PC-9 (cell line): Measurements from ENCODE around the gene TMEM272. TPM values are rescaled to one million over a fixed set of nuclear protein-coding genes. Genes with fewer than 3 reads are reported as not detected.

ENCODE experiments used
- BruUV-seq: library from RNA; stranded (reverse); fragments of 400-500 nt; replicated peaks from 2 replicates; lab custom pipeline; 2021; lab: Mats Ljungman, UMichigan
- CTCF ChIA-PET: fragments of 300-600 bp; sonication (Branson Sonifier 250); formaldehyde crosslinking; loops from one replicate; lab custom pipeline; 2022; ENCODE audit warnings: antibody characterized with exemption; lab: Charles Lee
- POLR2A ChIA-PET: fragments of 300-600 bp; sonication (Branson Sonifier 250); formaldehyde crosslinking; loops from one replicate; lab custom pipeline; 2022; ENCODE audit warnings: antibody characterized with exemption; ENCODE audit not compliant: unreplicated experiment; lab: Charles Lee
- DNase-seq, 2 experiments: peaks; one replicate each; pipeline versions ENCODE4 v3.0.0 to v3.0.0-alpha.2; 2015 to 2022; ENCODE audit warnings: mixed read lengths in 1 of 2
- H2AFZ ChIP-seq: fragments of 200-600 bp; sonication (generic); 2 replicates; pipeline ENCODE4 v1.8.1; 2017; ENCODE audit warnings: antibody characterized with exemption
- H3F3A ChIP-seq: fragments of 200-600 bp; sonication (generic); 2 replicates; pipeline ENCODE4 v1.8.1; 2017; ENCODE audit warnings: antibody characterized with exemption, mild to moderate bottlenecking, low read depth; ENCODE audit not compliant: insufficient read depth
- H3K27ac ChIP-seq: fragments of 200-600 bp; sonication (generic); 2 replicates; pipeline ENCODE4 v1.6.1; 2016; ENCODE audit warnings: mixed run types
- H3K27me3 ChIP-seq: fragments of 200-600 bp; sonication (generic); 2 replicates; pipeline ENCODE4 v1.6.1; 2016; ENCODE audit warnings: low read depth, mixed run types; ENCODE audit not compliant: insufficient read depth
- H3K36me3 ChIP-seq: fragments of 200-600 bp; sonication (generic); 2 replicates; pipeline ENCODE4 v1.6.1; 2016; ENCODE audit warnings: low read depth, mixed run types
- H3K4me1 ChIP-seq: fragments of 200-600 bp; sonication (generic); replicated peaks from 2 replicates; pipeline ENCODE4 v1.6.1; 2016; ENCODE audit warnings: mixed run types; ENCODE audit not compliant: insufficient read depth
- H3K4me2 ChIP-seq: fragments of 200-600 bp; sonication (generic); 2 replicates; pipeline ENCODE4 v1.6.1; 2017; ENCODE audit warnings: mixed run types
- H3K4me3 ChIP-seq: fragments of 200-600 bp; sonication (generic); 2 replicates; pipeline ENCODE4 v1.6.1; 2016; ENCODE audit warnings: mixed run types
- H3K79me2 ChIP-seq: fragments of 200-600 bp; sonication (generic); 2 replicates; pipeline ENCODE4 v1.6.1; 2017; ENCODE audit warnings: low read depth, mixed run types
- H3K9me2 ChIP-seq: fragments of 200-600 bp; sonication (generic); 2 replicates; pipeline ENCODE4 v1.8.1; 2017; ENCODE audit warnings: mild to moderate bottlenecking; ENCODE audit not compliant: insufficient read depth
- H3K9me3 ChIP-seq: fragments of 200-600 bp; sonication (generic); 2 replicates; pipeline ENCODE4 v1.8.1; 2016; ENCODE audit warnings: low read depth; ENCODE audit not compliant: insufficient read depth
- H4K20me1 ChIP-seq: fragments of 200-600 bp; sonication (generic); 2 replicates; pipeline ENCODE4 v1.8.1; 2017; ENCODE audit not compliant: insufficient read depth
- EZH2 ChIP-seq: fragments of 200-600 bp; sonication (generic); IDR thresholded peaks from 2 replicates; pipeline ENCODE4 v1.8.0; 2017; ENCODE audit warnings: antibody characterized with exemption, low read depth
- intact Hi-C: fragments of 100-400 bp; cut with micrococcal nuclease; formaldehyde crosslinking; loops from one replicate; pipeline ENCODE4 v1.10.0; 2022; ENCODE audit not compliant: unreplicated experiment
- total RNA-seq: library from RNA; stranded (reverse); gene quantifications from 2 replicates; pipeline ENCODE4 v1.2.3, GENCODE V29; 2021
- TF ChIP-seq, protein P1 (sequence below): fragments of 200-600 bp; sonication (generic); conservative IDR thresholded peaks from 2 replicates; pipeline ENCODE4 v1.6.1; 2017; ENCODE audit warnings: mixed run types, antibody characterized with exemption, mild to moderate bottlenecking, moderate library complexity

TMEM272 gene
- total RNA-seq, 1 experiment from 2014 or later = not detected

DNA sequence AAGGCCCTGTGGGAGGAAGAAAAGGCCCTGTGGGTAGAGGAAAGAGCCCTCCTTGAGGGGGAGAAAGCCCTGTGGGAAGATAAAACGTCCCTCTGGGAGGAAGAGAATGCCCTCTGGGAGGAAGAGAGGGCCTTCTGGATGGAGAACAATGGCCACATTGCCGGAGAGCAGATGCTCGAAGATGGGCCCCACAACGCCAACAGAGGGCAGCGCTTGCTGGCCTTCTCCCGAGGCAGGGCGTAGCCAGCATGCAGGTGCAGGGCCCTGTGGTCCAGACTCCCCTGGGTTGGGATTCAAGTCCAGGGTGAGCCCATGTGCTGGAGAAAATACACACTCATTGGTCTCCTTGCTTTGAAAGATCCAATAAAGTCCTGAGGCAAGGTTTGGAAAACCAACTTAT lies 20.9 kb upstream of the TMEM272 start:
- Histone ChIP-seq H3K9me2 (no peaks in the 10 kb centered on the region), H3K4me2 (no peak overlapping the region), H3K36me3 (no peaks in the 10 kb centered on the region), H2AFZ (no peak overlapping the region), H4K20me1 (no peaks in the 10 kb centered on the region), H3K27ac (no peak overlapping the region), H3K4me3 (no peak overlapping the region), H3K9me3 (no peaks in the 10 kb centered on the region), H3K4me1 (no peaks in the 10 kb centered on the region), H3F3A (no peaks in the 10 kb centered on the region), H3K27me3 (peaks cover 56% of the 10 kb centered on the region), H3K79me2 (no peaks in the 10 kb centered on the region)
- no peak for DNase-seq
- POLR2A ChIA-PET = no interaction called here
- CTCF ChIA-PET = no interaction called here
- intact Hi-C loops = no loop called here
- BruUV-seq = no TSS peak
- no peak for TF ChIP-seq EZH2
- TF ChIP-seq, protein P1, sequence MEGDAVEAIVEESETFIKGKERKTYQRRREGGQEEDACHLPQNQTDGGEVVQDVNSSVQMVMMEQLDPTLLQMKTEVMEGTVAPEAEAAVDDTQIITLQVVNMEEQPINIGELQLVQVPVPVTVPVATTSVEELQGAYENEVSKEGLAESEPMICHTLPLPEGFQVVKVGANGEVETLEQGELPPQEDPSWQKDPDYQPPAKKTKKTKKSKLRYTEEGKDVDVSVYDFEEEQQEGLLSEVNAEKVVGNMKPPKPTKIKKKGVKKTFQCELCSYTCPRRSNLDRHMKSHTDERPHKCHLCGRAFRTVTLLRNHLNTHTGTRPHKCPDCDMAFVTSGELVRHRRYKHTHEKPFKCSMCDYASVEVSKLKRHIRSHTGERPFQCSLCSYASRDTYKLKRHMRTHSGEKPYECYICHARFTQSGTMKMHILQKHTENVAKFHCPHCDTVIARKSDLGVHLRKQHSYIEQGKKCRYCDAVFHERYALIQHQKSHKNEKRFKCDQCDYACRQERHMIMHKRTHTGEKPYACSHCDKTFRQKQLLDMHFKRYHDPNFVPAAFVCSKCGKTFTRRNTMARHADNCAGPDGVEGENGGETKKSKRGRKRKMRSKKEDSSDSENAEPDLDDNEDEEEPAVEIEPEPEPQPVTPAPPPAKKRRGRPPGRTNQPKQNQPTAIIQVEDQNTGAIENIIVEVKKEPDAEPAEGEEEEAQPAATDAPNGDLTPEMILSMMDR = no peak

DNA sequence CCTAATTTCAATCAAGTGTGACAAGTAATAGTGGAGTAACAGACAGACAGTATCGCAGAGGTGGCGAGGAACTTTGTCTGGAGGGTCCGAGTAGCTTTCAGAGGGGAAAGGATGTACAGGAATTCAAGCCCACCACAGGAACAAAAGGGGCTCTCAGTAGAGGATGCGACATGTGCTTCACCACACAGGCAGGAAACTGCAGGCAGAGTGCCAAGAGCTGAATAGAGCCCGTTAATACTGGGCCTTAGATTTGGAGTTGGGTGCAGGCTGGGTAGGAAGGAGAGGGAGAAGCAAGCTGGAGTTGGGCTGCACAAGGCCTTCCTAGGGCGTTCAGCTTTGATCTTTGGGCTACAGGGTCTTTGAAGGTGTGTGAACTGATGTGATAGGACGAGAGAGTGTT lies 18.0 kb upstream of the TMEM272 start:
- no peaks in the 10 kb centered on the region for H3K36me3 ChIP-seq
- H3K9me2 ChIP-seq = no peaks in the 10 kb centered on the region
- H3K27me3 ChIP-seq = peaks cover 28% of the 10 kb centered on the region
- H2AFZ ChIP-seq = no peak overlapping the region
- H3K4me2 ChIP-seq = no peak overlapping the region
- peaks cover 4% of the 10 kb centered on the region; the same call in 1 of the 2 replicates for H3F3A ChIP-seq
- H3K4me1 ChIP-seq = peaks cover 12% of the 10 kb centered on the region
- no TSS peak for BruUV-seq
- TF ChIP-seq, protein P1 = no peak
- TF ChIP-seq EZH2 = no peak
- H3K9me3 ChIP-seq = no peaks in the 10 kb centered on the region
- no peak for DNase-seq
- H3K4me3 ChIP-seq = no peak overlapping the region
- POLR2A ChIA-PET = no interaction called here
- H3K79me2 ChIP-seq = no peaks in the 10 kb centered on the region
- no peak overlapping the region for H3K27ac ChIP-seq
- CTCF ChIA-PET = no interaction called here
- no peaks in the 10 kb centered on the region for H4K20me1 ChIP-seq
- intact Hi-C loops = no loop called here

DNA sequence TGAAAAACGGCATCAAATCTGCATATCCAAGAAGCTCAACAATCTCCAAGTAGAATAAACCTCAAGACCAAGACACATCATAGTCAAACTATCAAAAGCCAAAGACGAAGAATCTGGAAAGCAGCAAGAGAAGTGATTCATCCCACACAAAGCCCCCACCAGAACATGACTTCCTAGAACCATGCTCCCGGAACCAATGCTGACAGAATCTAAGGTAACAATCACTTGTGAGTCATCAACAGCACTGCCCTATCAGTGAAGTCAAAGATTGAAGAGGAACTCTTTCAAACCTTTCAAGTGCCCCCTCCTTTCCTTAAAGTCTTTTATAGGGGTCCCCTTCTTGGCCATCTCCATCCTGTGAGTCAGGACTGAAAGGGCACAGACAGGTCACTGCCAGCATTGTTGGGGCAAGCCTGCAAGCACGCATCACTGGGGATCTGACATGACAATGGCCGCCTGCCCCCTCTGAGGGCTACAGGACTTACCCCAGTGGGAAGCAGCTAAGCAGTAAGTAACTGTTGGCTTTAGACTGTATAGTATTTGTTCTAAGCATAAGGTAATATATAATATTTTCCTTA lies 16.8 kb upstream of the TMEM272 start, which contains the start of gene CCDC70:
Gene CCDC70, plus strand, starts transcription at position 247 of the 578 bp plus-strand sequence. CDS start 3,443 bp downstream, outside the sequence.
- H3K4me3 ChIP-seq = no peak within 1 kb of the TSS
- no TSS peak for BruUV-seq
- no peak within 1 kb of the TSS for H3K27ac ChIP-seq
- TF ChIP-seq EZH2 = no peak
- TF ChIP-seq, protein P1 = no peak
- H3K27me3 ChIP-seq = peaks cover 16% of the 10 kb centered on the region
- no peak within 1 kb of the TSS for H2AFZ ChIP-seq
- H3F3A ChIP-seq = peaks cover 4% of the 10 kb centered on the region; the same call in 1 of the 2 replicates
- intact Hi-C loops = no loop called here
- peaks cover 16% of the 10 kb centered on the region for H3K4me1 ChIP-seq
- H3K9me3 ChIP-seq = no peaks in the 10 kb centered on the region
- ChIA-PET CTCF (no interaction called here), POLR2A (no interaction called here)
- no peak within 1 kb of the TSS for H3K4me2 ChIP-seq
- H3K36me3 ChIP-seq = 0 out of 2 replicates have a peak, but pooled peaks cover 2% of the 10 kb centered on the region
- no peaks in the 10 kb centered on the region for H3K9me2 ChIP-seq
- DNase-seq = no peak
- H4K20me1 ChIP-seq = no peaks in the 10 kb centered on the region
- no peaks in the 10 kb centered on the region for H3K79me2 ChIP-seq
